Prostate gland (tissue), 2 donors: ENCODE measurements around the gene NRBF2. TPM values are rescaled to one million over a fixed set of nuclear protein-coding genes. Genes with fewer than 3 reads are reported as not detected.
"Not testable (repeated sequence)": the region's sequence is repeated elsewhere in the genome, so short reads cannot be mapped to it uniquely, and the experiment has no call there.

Source experiments
- DNase-seq: peaks from one replicate; pipeline ENCODE4 v3.0.0-alpha.2; 2019; ENCODE audit warnings: low spot score
- H3K27ac ChIP-seq, 2 donors: fragments of 200-600 bp; sonication (generic); 2 replicates each; pipeline ENCODE4 v1.5.1; 2017 to 2019
- H3K27me3 ChIP-seq: fragments of 200-600 bp; sonication (generic); replicated peaks from 2 replicates; pipeline ENCODE4 v1.5.1; 2019; ENCODE audit not compliant: insufficient read depth
- H3K36me3 ChIP-seq, 2 donors: fragments of 200-600 bp; sonication (generic); 1 replicate in 1 of 2; 2 replicates in 1 of 2; pipeline versions ENCODE4 v1.5.1 to v1.8.1; 2017 to 2019
- H3K4me1 ChIP-seq: fragments of 200-600 bp; sonication (generic); replicated peaks from 2 replicates; pipeline ENCODE4 v1.5.1; 2019
- H3K4me3 ChIP-seq, 2 donors: fragments of 200-600 bp; sonication (generic); 2 replicates each; pipeline ENCODE4 v1.5.1; 2017 to 2019
- H3K9me3 ChIP-seq: fragments of 200-600 bp; sonication (generic); 2 replicates; pipeline ENCODE4 v1.5.1; 2017
- CTCF ChIP-seq, 4 experiments: fragments of 200-600 bp in 2 of 4; fragments of 450-650 bp in 2 of 4; sonication (generic) in 2 of 4; IDR thresholded peaks; 1 replicate in 3 of 4; 2 replicates in 1 of 4; pipeline ENCODE4 v1.5.1; 2016 to 2019; ENCODE audit warnings: antibody characterized with exemption in 4 of 4, mild to moderate bottlenecking in 2 of 4, moderate library complexity in 2 of 4
- POLR2A ChIP-seq: fragments of 450-650 bp; IDR thresholded peaks from one replicate; pipeline ENCODE4 v1.6.1; 2016; ENCODE audit warnings: antibody characterized with exemption, mild to moderate bottlenecking
- POLR2AphosphoS5 ChIP-seq: sonication (generic); formaldehyde crosslinking; IDR thresholded peaks from one replicate; pipeline ENCODE4 v1.6.1; 2017; ENCODE audit warnings: antibody characterized with exemption
- WGBS: methylation state at CpG from one replicate; pipeline ENCODE4 v1.1.5; 2018; 5-methylcytosine and 5-hydroxymethylcytosine counted together
- intact Hi-C: fragments of 100-400 bp; cut with DNase I; formaldehyde crosslinking; loops from one replicate; pipeline ENCODE4 v1.14.2; 2022
- total RNA-seq, 2 donors: library from RNA; depleted of rRNA; stranded (reverse); fragments of >200 nt; gene quantifications; one replicate each; pipeline ENCODE4 v1.1.0, GENCODE V29; 2016

Gene NRBF2
- total RNA-seq, 2 donors from 2014 or later: 15.7 to 20.6 TPM

GRCh38 chr10:63094405-63094804 lies 38.7 kb upstream of the NRBF2 start:
- 98% methylated on average over 2 of the region's 2 CpGs for WGBS
- intact Hi-C loops: no loop called here
- Histone ChIP-seq H3K27ac (no peak overlapping the region), H3K27me3 (no peaks in the 10 kb centered on the region), H3K36me3 (no peaks in the 10 kb centered on the region), H3K9me3 (no peaks in the 10 kb centered on the region), H3K4me3 (no peak overlapping the region), H3K4me1 (no peaks in the 10 kb centered on the region)
- no peak for TF ChIP-seq POLR2AphosphoS5
- TF ChIP-seq CTCF (IDR thresholded peaks at IDR 0.05): no peak
- TF ChIP-seq POLR2A: no peak
- DNase-seq: no peak

GRCh38 chr10:63094881-63095280 lies 38.2 kb upstream of the NRBF2 start:
- no peak for TF ChIP-seq CTCF (IDR thresholded peaks at IDR 0.05)
- TF ChIP-seq POLR2AphosphoS5: no peak
- no peak for TF ChIP-seq POLR2A
- Histone ChIP-seq H3K27me3 (no peaks in the 10 kb centered on the region), H3K27ac (no peak overlapping the region), H3K4me3 (no peak overlapping the region), H3K36me3 (no peaks in the 10 kb centered on the region), H3K9me3 (no peaks in the 10 kb centered on the region), H3K4me1 (no peaks in the 10 kb centered on the region)
- no peak for DNase-seq
- 81% methylated on average over 1 of the region's 1 CpG for WGBS
- intact Hi-C loops: no loop called here

- no peak for DNase-seq
- H3K9me3 ChIP-seq: no peaks in the 10 kb centered on the region
- no peak overlapping the region for H3K27ac ChIP-seq
- no peaks in the 10 kb centered on the region for H3K36me3 ChIP-seq
- intact Hi-C loops: no loop called here
- no peaks in the 10 kb centered on the region for H3K27me3 ChIP-seq
- TF ChIP-seq POLR2A (no peak), POLR2AphosphoS5 (no peak), CTCF (IDR thresholded peaks at IDR 0.05) (no peak)
- no peak overlapping the region for H3K4me3 ChIP-seq
- H3K4me1 ChIP-seq: no peaks in the 10 kb centered on the region
Observed at GRCh38 chr10:63099734-63100133, 33.4 kb upstream of the NRBF2 start.

GRCh38 chr10:63101091-63101490 lies 32.0 kb upstream of the NRBF2 start:
- H3K9me3 ChIP-seq, intact Hi-C loops, DNase-seq, H3K27ac ChIP-seq, H3K27me3 ChIP-seq, H3K4me3 ChIP-seq, H3K36me3 ChIP-seq, H3K4me1 ChIP-seq: not testable (repeated sequence)
- WGBS: 93% methylated on average over 10 of the region's 10 CpGs

GRCh38 chr10:63102279-63102883 lies 30.7 kb upstream of the NRBF2 start:
- DNase-seq, H3K27me3 ChIP-seq, H3K4me3 ChIP-seq, H3K9me3 ChIP-seq, H3K27ac ChIP-seq, H3K4me1 ChIP-seq, intact Hi-C loops, H3K36me3 ChIP-seq: not testable (repeated sequence)
- WGBS: 88% methylated on average over 7 of the region's 7 CpGs

GRCh38 chr10:63103178-63103577 lies 29.9 kb upstream of the NRBF2 start:
- H3K4me1 ChIP-seq, DNase-seq, intact Hi-C loops, H3K27me3 ChIP-seq, H3K9me3 ChIP-seq, H3K4me3 ChIP-seq, H3K27ac ChIP-seq, H3K36me3 ChIP-seq: not testable (repeated sequence)
- WGBS: 88% methylated on average over 4 of the region's 4 CpGs
